HG02973 (cell line): ENCODE data around the gene ACACB.

Source experiments
- ATAC-seq: cut with Tn5 transposase; IDR thresholded peaks from one replicate; pipeline ENCODE4 v1.9.1; 2021; ENCODE audit warnings: moderate library complexity; ENCODE audit not compliant: unreplicated experiment

ACACB gene

GRCh38 chr12:109247831-109248654, 131.7 kb downstream of the ACACB start:
- no peak for ATAC-seq

GRCh38 chr12:109250523-109250922, 134.1 kb downstream of the ACACB start:
- ATAC-seq, result no peak

- ATAC-seq, result no peak
These were observed 136.4 kb downstream of the ACACB start for GRCh38 chr12:109252799-109253198.

- no peak for ATAC-seq
These were observed 137.6 kb downstream of the ACACB start for GRCh38 chr12:109253913-109254544.

- ATAC-seq, result no peak
These were observed 139.0 kb downstream of the ACACB start for GRCh38 chr12:109255377-109255776.

GRCh38 chr12:109256011-109256410, 139.6 kb downstream of the ACACB start:
- no peak for ATAC-seq

- ATAC-seq, result no peak
These were observed 141.8 kb downstream of the ACACB start for GRCh38 chr12:109258201-109258600.

GRCh38 chr12:109258607-109259544, 142.5 kb downstream of the ACACB start:
- no peak for ATAC-seq

GRCh38 chr12:109259545-109259895, 143.1 kb downstream of the ACACB start:
- no peak for ATAC-seq

GRCh38 chr12:109261087-109261486, 144.7 kb downstream of the ACACB start:
- ATAC-seq, result no peak

- ATAC-seq, result no peak
These were observed 145.6 kb downstream of the ACACB start for GRCh38 chr12:109261939-109262338.

GRCh38 chr12:109263439-109263838, 147.1 kb downstream of the ACACB start:
- no peak for ATAC-seq

GRCh38 chr12:109264095-109264942, 147.9 kb downstream of the ACACB start:
- ATAC-seq, result no peak

- no peak for ATAC-seq
These were observed 148.7 kb downstream of the ACACB start for GRCh38 chr12:109264943-109265650.

GRCh38 chr12:109266106-109266879, 149.9 kb downstream of the ACACB start:
- no peak for ATAC-seq

GRCh38 chr12:109267361-109267760, 151.0 kb downstream of the ACACB start:
- no peak for ATAC-seq

GRCh38 chr12:109268896-109269295, 152.5 kb downstream of the ACACB start:
- ATAC-seq, result no peak

- ATAC-seq, result no peak
These were observed 153.0 kb downstream of the ACACB start for GRCh38 chr12:109269428-109269827.

- ATAC-seq, result no peak
These were observed 154.1 kb downstream of the ACACB start for GRCh38 chr12:109270494-109270893.
